Muscle layer of colon (tissue), 2 donors: ENCODE data around the gene SEMA4D.
A peak's percentile ranks its signal among the peaks of the same experiment; 100 is the strongest.

ENCODE experiments used
- H3K27ac ChIP-seq: one replicate; pipeline ENCODE4 v1.7.0; 2013; ENCODE audit warnings: low read depth, mild to moderate bottlenecking, low read length, moderate library complexity
- H3K27me3 ChIP-seq, 2 donors: one replicate each; pipeline ENCODE4 v1.7.0; 2013; ENCODE audit warnings: low read length in 2 of 2, mild to moderate bottlenecking in 2 of 2; ENCODE audit not compliant: insufficient read depth in 2 of 2, control insufficient read depth in 1 of 2
- H3K36me3 ChIP-seq: one replicate; pipeline ENCODE4 v1.7.0; 2013; ENCODE audit warnings: mild to moderate bottlenecking, low read length; ENCODE audit not compliant: insufficient read depth
- H3K4me1 ChIP-seq: one replicate; pipeline ENCODE4 v1.7.0; 2013; ENCODE audit warnings: mild to moderate bottlenecking, low read length; ENCODE audit not compliant: insufficient read depth
- H3K4me3 ChIP-seq, 2 donors: one replicate each; pipeline ENCODE4 v1.7.0; 2013; ENCODE audit warnings: low read length in 2 of 2, low read depth in 1 of 2, mild to moderate bottlenecking in 1 of 2, moderate library complexity in 1 of 2
- H3K9ac ChIP-seq: one replicate; pipeline ENCODE4 v1.7.0; 2013; ENCODE audit warnings: low read length
- H3K9me3 ChIP-seq: one replicate; pipeline ENCODE4 v1.7.0; 2013; ENCODE audit warnings: mild to moderate bottlenecking, low read length
- donor health status: abdominal sarcoma.
- donor health status: Adenocarcinoma of cecum.

The SEMA4D gene

DNA sequence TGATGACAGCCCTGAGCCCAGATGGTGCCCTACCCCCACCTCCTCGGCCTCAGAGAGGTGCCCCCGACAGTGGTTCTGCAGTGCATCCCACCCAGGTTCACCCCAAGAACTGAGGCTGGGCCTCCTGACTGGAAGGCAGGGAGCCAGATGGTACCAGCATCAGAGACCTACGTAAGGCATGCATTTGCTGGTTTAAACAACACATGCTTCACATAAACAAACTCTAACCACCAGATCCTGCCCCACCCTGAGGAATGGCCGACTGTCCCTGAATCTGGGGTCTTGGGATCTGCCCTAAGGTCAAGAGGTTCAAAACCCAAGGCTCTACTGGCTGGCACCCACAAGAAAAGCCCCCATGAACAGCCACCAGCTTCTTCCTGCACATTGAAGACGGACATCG, 106.3 kb downstream of the SEMA4D start:
- no peak overlapping the region for H3K9ac ChIP-seq
- H3K9me3 ChIP-seq, result no peaks in the 10 kb centered on the region
- peaks cover 5% of the 10 kb centered on the region for H3K4me1 ChIP-seq
- no peak overlapping the region for H3K4me3 ChIP-seq
- H3K27ac ChIP-seq, result no peak overlapping the region
- H3K36me3 ChIP-seq, result peaks cover 15% of the 10 kb centered on the region
- no peaks in the 10 kb centered on the region for H3K27me3 ChIP-seq

DNA sequence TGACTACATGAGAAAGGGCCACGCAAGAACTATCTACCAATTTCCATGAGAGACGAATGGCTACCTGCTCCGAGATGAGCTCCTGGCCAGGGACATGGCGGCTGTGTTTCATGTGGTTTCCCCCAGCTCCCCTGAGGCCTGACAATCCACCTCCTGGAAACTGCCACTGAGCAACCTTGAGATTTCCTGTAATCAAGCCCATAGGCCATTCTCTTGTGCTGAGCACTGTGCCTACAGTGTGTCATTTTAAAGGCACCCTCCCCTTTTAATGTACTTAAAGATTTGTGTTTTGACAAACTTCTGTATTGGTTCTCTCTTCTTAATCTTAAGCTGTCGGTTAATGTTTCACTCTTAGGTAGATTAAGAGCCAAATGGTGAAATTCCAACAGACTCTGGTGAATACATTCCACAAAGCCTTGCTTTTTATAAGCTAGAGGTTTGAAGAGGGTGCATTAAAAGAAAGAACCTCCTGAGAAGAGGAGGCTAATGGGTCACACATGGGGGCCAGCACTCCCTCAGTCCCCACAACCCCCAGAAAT, 107.3 kb downstream of the SEMA4D start:
- Histone ChIP-seq H3K36me3 (peaks cover 10% of the 10 kb centered on the region), H3K9me3 (no peaks in the 10 kb centered on the region), H3K9ac (no peak overlapping the region), H3K4me1 (peaks cover 5% of the 10 kb centered on the region), H3K27ac (no peak overlapping the region), H3K27me3 (no peaks in the 10 kb centered on the region), H3K4me3 (no peak overlapping the region)

GRCh38 chr9:89390068-89390555, 107.8 kb downstream of the SEMA4D start:
- no peak overlapping the region for H3K9ac ChIP-seq
- H3K27ac ChIP-seq, result no peak overlapping the region
- H3K4me1 ChIP-seq, result peaks cover 5% of the 10 kb centered on the region
- H3K27me3 ChIP-seq, result no peaks in the 10 kb centered on the region
- H3K36me3 ChIP-seq, result peaks cover 10% of the 10 kb centered on the region
- H3K4me3 ChIP-seq, result no peak overlapping the region
- no peaks in the 10 kb centered on the region for H3K9me3 ChIP-seq

- Histone ChIP-seq H3K4me1 (peaks cover 5% of the 10 kb centered on the region), H3K4me3 (no peak overlapping the region), H3K9ac (no peak overlapping the region), H3K36me3 (peaks cover 10% of the 10 kb centered on the region), H3K27ac (peak overlapping the region; percentile 14), H3K9me3 (no peaks in the 10 kb centered on the region), H3K27me3 (no peaks in the 10 kb centered on the region)
These were observed 109.1 kb downstream of the SEMA4D start for GRCh38 chr9:89388868-89389177.

DNA sequence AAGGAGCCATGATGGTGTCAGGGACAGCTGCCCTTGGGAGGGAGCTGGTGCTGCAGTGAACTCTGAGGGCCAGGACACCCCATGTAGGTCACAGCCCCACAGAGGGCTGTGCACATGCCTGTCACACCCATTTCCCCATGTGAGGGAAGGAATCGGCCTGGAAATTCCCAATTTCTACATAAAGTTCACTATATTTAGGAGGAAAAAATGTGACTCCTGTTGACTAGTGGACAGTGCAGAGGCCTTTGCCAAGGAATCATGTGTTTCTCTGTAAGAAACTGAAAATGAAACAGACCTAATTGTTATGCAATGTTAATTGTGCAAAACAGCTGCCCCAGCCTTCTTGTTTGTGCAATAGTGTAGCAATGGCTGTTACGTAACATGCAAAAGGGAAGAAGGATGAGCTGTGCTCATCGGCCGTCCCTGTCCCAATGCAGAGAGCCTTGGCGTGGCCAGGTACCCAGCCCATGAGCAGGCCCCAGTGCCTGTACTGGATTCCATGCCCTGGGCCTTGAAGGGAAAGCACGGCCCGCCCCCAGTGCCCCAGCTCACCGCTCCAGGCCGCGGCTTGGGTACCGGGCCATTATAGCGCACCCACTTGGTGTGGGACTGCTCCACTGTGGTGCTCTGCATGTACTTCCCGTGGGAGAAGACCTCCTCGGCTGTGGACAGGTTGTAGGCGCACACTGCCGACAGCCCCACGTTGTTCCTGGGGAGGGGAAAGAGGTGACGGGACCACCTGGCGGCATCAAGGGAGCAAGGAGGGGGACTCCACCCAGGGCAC, 109.6 kb downstream of the SEMA4D start:
- Histone ChIP-seq H3K9ac (no peak overlapping the region), H3K4me3 (no peak overlapping the region), H3K27me3 (no peaks in the 10 kb centered on the region), H3K9me3 (no peaks in the 10 kb centered on the region), H3K36me3 (peaks cover 10% of the 10 kb centered on the region), H3K4me1 (peaks cover 5% of the 10 kb centered on the region), H3K27ac (peak overlapping the region; percentile 14)

DNA sequence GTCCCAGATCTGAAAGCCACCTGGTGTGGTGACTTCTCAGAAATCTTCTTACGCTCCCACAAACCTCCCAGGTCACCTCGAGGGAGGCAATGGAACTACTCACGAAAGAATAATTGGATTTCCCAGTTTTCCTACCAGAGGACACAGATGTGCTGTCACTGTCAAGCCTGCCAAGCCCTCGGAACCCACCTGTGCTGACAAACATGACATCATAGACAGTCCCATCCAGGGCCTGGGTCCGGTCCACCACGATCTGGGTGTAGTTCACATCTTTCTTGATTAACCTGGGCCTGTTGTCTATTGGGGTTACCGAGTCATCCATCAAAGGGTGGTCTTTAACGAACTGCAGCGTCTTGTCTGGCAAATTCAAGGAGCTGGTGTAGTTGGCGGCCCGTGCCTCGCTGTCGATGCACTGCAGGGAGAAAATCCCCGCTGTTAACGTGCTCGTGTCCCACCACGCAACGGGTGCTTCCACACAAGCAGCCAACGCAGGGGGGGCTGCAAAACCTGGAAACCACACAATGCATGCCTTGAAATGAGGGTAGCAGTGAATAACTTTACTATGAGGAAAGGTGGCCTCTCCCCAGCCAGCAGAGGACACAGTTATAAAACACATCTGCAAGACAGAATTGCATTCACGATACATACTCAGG, 110.6 kb downstream of the SEMA4D start:
- Histone ChIP-seq H3K27me3 (no peaks in the 10 kb centered on the region), H3K4me1 (peaks cover 5% of the 10 kb centered on the region), H3K9me3 (no peaks in the 10 kb centered on the region), H3K9ac (no peak overlapping the region), H3K27ac (no peak overlapping the region), H3K4me3 (no peak overlapping the region), H3K36me3 (peaks cover 6% of the 10 kb centered on the region)

DNA sequence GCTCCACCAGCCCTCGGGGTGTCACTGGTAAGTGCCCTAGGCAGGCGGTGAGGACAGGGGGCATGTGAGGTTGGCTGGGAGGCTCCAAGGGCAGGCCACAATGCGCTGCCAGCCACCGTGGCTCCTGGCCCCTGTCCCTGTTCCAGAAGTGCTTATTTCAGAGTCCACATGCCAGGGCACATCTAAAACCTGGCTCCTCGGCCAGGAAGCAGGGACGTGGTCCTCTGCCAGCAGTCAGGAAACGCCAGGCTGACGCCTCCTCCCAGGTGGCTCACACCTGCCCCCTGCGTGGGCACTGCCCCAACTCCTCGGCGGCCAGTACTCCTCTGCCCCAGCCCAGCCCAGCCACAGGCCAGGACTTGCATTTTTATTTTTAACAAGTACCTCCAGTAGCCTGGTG, 111.1 kb downstream of the SEMA4D start:
- Histone ChIP-seq H3K9me3 (no peaks in the 10 kb centered on the region), H3K27ac (no peak overlapping the region), H3K36me3 (peaks cover 4% of the 10 kb centered on the region), H3K4me1 (peaks cover 5% of the 10 kb centered on the region), H3K4me3 (no peak overlapping the region), H3K9ac (no peak overlapping the region), H3K27me3 (no peaks in the 10 kb centered on the region)

- Histone ChIP-seq H3K9ac (no peak overlapping the region), H3K27me3 (no peaks in the 10 kb centered on the region), H3K9me3 (no peaks in the 10 kb centered on the region), H3K4me1 (peaks cover 5% of the 10 kb centered on the region), H3K27ac (no peak overlapping the region), H3K4me3 (no peak overlapping the region), H3K36me3 (peaks cover 4% of the 10 kb centered on the region)
These were observed 111.7 kb downstream of the SEMA4D start for GRCh38 chr9:89386206-89386605.

GRCh38 chr9:89384783-89385182, 113.1 kb downstream of the SEMA4D start:
- no peaks in the 10 kb centered on the region for H3K9me3 ChIP-seq
- no peak overlapping the region for H3K9ac ChIP-seq
- no peak overlapping the region for H3K27ac ChIP-seq
- peaks cover 5% of the 10 kb centered on the region for H3K4me1 ChIP-seq
- no peaks in the 10 kb centered on the region for H3K27me3 ChIP-seq
- no peak overlapping the region for H3K4me3 ChIP-seq
- H3K36me3 ChIP-seq, result no peaks in the 10 kb centered on the region

DNA sequence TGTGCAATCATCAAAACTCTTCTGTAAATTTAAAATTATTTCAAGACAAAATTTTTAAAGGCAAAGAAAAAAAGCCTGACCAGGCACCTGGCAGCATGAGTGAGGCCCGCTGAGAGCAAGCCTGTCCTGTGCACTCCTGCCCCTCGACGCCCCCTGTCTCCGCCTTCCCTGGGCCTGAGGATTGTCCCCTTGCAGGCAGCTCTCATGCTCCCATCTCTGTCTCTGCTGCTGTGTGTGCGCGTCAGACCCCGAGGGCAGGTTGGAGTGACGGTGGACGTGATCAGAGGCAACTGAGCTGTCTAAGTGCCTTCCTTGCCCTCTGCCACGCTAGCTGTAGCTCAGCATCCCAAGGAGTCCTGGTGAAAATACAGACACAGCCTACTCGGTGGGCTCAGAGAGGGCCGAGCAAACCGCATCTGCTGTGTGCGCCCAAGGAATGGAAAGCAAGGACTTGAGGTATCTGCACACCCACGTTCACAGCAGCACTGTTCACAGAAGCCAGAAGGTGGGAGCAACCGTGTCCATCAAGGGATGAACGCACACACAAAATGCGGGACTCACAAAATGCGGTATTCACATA, 114.1 kb downstream of the SEMA4D start:
- H3K4me1 ChIP-seq, result peaks cover 5% of the 10 kb centered on the region
- H3K27ac ChIP-seq, result no peak overlapping the region
- H3K27me3 ChIP-seq, result no peaks in the 10 kb centered on the region
- H3K4me3 ChIP-seq, result no peak overlapping the region
- no peaks in the 10 kb centered on the region for H3K9me3 ChIP-seq
- no peak overlapping the region for H3K9ac ChIP-seq
- H3K36me3 ChIP-seq, result peaks cover under 1% of the 10 kb centered on the region

DNA sequence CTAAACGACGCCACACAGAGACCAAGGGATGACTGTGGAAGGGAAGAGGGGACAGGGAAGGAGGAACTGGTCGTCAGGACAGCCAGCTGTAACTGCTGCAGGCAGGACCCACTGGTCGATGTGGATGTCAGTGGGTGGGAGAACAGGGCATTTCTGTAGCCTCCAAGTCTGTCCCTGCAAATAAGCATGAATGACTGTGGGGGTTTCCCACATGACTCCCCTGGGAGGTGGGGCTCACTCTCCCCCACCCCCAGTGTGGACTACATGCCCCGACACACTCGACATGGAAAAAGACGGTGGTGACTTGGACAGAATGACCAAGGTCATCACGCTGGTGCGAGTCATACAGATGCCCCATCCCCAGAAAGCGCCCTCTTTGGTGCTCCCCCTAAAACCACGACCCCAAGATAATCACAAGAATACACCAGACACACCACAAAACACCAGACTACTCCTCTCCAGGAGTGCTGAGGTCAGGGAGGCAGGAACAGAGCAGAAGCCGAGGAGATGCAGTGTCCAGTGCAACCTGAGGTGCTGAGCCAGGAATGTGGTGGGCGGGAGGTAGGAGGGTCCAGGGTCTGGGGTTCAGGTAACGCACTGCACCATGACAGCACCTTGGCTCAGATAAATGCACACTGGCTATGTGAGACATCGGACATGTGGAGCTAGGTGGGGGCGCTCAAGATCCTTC, 114.7 kb downstream of the SEMA4D start:
- Histone ChIP-seq H3K9ac (no peak overlapping the region), H3K36me3 (peaks cover 6% of the 10 kb centered on the region), H3K9me3 (no peaks in the 10 kb centered on the region), H3K4me1 (peaks cover 5% of the 10 kb centered on the region), H3K27me3 (no peaks in the 10 kb centered on the region), H3K27ac (no peak overlapping the region), H3K4me3 (no peak overlapping the region)
